HG03175 (cell line): ENCODE data around the gene STAG1.
"Not testable (repeated sequence)": the region's sequence is repeated elsewhere in the genome, so short reads cannot be mapped to it uniquely, and the experiment has no call there.

Experiments used
- ATAC-seq: cut with Tn5 transposase; IDR thresholded peaks from one replicate; pipeline ENCODE4 v1.9.1; 2021; ENCODE audit warnings: mild to moderate bottlenecking, moderate library complexity; ENCODE audit not compliant: unreplicated experiment

The STAG1 gene

DNA sequence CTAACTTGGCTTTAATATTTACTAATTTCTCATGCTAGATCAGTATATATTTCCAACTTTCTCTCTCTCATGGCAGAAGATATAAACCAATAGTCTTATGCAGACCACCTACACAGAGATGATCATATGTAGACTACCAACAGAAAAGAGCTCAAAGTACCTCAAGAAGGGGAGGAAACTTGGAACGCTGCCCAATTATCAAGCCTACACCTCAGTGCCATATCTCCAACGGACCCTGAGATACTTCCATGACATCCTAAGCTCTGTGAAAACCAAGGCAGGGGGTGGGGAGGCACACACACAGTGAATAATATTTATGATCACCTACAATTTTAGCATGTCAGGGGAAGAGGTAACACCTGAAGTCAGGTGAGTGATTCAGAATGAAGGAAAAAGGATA lies 100.6 kb downstream of the STAG1 start:
- no peak for ATAC-seq

DNA sequence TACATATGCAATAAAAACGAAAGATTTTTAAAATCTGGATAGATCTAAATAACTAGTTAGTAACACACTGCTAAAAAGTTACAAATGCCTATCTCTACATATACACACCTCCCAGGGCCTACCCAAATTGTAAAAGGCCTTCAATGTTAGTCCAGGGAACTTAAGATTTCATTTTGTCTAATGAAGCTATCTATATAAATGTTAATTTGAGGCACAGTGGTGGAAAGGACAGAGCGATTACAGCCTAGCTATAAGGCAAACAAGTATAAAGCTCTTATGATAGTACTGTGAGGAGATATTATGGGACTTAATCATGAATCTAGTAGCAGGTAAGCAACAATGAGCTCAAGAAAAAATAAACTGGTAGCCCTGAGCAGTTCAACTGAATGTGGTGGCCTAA lies 101.7 kb downstream of the STAG1 start:
- ATAC-seq: no peak

- ATAC-seq: peak; percentile 61
Observed at GRCh38 chr3:136645915-136646314, 106.3 kb downstream of the STAG1 start.

DNA sequence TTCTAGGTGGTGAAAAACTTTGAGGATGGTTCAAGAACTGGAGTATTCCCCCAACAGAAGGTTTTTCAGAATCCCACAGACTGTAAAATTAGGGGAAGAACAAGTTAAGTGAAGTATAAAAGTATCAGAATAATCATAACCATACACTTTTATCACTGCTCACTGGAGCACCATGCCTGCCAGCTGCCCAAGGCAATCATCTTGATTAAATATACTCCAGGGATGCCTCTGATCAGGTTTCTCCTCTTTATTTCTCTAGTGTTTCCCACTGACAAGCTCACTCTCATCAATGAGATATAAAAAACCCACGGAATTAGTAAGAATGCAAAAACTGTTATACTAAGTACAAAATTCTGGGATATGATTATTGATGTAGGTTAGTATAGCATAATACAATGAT lies 108.0 kb downstream of the STAG1 start:
- ATAC-seq: no peak

- not testable (repeated sequence) for ATAC-seq
Observed at GRCh38 chr3:136643380-136643779, 108.8 kb downstream of the STAG1 start.

- no peak for ATAC-seq
Observed at GRCh38 chr3:136642711-136643110, 109.5 kb downstream of the STAG1 start.

DNA sequence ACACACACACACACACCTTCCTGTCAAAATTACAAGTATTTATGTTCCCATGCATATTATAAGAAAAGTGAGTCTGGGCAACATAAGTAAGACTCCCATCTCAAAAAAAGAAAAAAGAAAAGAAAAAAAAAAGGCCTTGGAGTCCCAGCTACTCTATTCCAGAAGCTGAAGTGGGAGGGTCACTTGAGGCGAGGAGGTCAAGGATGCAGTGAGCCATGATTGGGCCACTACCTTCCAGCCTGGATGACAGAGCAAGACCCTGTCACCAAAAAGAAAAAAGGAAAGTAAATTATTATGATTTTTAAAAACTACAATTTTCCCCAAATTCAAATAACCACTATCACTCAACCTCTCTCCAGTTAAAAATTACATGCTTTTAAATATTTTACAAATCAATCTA lies 113.1 kb downstream of the STAG1 start:
- ATAC-seq: no peak

DNA sequence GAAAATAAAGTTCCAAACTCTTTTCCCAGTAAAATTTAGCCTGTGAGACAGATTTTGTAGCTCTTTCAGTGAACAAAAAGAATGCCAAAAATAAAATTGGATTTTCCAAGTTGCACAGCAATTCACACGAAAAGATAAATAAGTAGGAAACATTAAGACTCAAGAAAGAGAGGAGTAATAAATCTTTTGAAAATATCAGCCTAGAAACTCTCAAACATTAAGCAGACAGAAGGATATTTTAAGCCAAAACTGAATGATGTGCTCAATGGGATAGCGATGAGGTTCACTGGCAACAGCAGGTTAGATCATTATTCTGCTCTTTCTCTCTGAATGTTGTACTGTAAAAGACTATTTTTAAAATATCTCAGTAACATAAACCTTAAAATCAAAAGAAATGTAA lies 115.0 kb downstream of the STAG1 start:
- ATAC-seq: no peak

GRCh38 chr3:136634821-136635220 lies 117.4 kb downstream of the STAG1 start:
- ATAC-seq: no peak

- no peak for ATAC-seq
Observed at GRCh38 chr3:136632625-136633081, 119.5 kb downstream of the STAG1 start.

- no peak for ATAC-seq
Observed at GRCh38 chr3:136631424-136631823, 120.8 kb downstream of the STAG1 start.

- no peak for ATAC-seq
Observed at GRCh38 chr3:136630915-136631314, 121.3 kb downstream of the STAG1 start.

- no peak for ATAC-seq
Observed at GRCh38 chr3:136626493-136626892, 125.7 kb downstream of the STAG1 start.

GRCh38 chr3:136624894-136625815 lies 127.0 kb downstream of the STAG1 start:
- ATAC-seq: no peak

DNA sequence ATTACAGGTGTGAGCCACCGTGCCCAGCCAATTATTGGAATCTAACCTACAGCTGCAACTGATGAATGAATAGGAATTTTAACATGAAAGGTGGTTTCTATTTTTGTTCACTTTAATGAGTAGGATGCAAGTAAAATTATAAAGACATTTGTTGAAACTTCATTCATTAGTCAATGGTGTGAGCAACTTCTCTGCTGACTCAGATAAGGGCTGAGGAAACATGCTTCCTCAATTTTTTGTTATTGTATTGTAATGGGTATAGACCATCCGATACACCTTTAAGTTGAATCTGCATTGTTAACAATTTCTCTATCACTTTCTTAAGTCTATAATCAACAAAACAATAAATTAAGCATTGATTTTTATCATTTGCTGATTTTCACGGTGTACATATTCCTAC lies 127.8 kb downstream of the STAG1 start:
- no peak for ATAC-seq

DNA sequence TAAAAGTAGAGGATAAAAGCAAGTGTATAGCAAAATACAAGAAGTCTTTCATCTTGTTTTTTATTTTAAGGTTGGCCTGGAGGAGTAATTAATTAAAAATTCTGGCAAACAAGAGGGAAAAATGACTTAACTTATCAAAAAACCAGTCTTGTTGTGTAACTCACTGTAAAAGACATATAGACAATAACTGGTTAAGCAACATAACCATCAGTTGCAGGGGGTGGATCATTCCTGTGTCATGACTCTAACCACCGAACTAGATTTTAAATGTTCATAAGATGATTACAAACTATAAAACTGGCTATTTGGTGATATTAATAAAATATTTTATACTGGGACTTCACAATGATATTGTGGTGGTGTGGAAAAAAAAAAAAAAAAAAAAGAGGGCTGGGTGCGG lies 130.6 kb downstream of the STAG1 start:
- no peak for ATAC-seq

DNA sequence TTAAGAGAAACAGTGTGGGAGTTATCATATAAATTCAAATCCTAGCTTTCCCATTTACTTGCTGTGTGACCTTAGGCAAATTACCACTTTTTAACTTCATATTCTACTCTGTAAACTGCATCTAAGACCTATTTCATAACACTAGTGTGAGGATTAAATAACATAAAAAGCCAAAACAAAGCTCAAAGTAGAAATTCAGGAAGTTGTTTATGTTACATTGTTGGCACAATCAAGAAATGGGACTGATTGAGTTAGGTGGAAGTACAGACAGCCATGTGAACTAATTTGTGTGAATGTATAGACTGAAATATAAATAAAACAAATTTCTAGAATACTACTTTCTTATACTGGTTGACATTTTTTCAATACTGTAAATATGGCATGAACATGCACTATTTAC lies 131.7 kb downstream of the STAG1 start:
- ATAC-seq: no peak

GRCh38 chr3:136617969-136618525 lies 134.1 kb downstream of the STAG1 start:
- ATAC-seq: not testable (repeated sequence)

DNA sequence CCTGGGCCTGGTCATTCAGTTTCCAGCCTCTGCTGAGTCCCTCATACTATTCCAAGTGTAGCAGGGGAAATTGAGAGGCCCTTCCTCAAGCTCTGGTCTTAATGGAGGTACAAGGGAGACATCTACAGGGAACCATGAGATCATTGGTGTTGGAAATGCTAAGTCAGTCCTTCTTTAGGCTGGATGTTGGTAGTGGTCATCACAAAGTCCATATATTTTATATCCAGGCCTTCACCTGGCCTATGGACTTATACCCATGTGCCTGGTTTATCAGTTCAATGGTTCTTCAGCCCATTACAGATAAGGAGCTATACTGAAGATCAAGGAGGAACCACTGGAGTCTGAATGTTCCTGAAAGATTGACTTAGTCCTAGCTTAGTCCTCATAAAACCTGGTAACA lies 135.0 kb downstream of the STAG1 start:
- ATAC-seq: no peak

GRCh38 chr3:136612512-136612911 lies 139.7 kb downstream of the STAG1 start:
- no peak for ATAC-seq

DNA sequence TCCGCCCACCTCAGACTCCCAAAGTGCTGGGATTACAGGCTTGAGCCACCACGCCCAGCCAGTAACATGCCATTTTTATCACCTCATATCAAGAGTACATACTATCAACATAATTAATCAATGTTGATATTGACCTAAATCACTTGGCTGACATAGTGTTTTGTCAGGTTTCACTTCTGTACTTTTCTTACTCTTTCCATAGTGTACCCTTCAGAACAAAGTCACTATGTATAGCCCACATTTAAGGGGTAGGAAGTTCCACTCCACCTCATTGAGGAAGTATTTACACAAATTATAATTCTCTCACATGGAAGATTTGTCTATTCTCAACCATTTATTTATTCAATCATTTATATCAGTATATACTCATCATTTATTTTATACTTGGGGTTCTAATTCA lies 145.2 kb downstream of the STAG1 start:
- ATAC-seq: no peak

- ATAC-seq: not testable (repeated sequence)
Observed at GRCh38 chr3:136606216-136606615, 146.0 kb downstream of the STAG1 start.
